22Rv1 (cell line): Measurements from ENCODE around the gene CCSER1.

Experiments
- ZFX ChIP-seq: fragments of 450-650 bp; IDR thresholded peaks from 2 replicates; pipeline ENCODE4 v1.6.1; 2017; ENCODE audit warnings: antibody characterized with exemption, borderline replicate concordance
- TF ChIP-seq, protein P1 (sequence below): fragments of 450-650 bp; IDR thresholded peaks from 2 replicates; pipeline ENCODE4 v1.5.1; 2017; ENCODE audit warnings: mild to moderate bottlenecking

DNA sequence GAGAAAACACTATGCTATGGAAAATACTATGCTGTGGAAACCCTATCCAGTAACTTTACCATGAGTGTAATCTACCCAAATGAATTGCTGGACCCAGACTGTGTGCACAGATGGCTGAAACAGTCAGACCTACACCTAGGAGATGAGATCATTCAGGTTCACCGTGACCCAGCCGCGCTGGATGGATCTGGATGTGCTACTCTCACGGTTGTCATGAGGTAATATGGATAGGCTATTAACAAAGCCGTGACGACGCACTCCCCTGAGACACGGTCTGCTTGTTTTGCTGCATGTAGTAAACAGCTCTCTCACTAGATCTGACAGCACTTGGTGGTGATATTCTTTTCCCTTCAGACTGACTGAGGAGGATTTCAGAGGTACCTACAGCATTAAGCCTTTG is 1344.1 kb downstream of the CCSER1 start:
- TF ChIP-seq, protein P1, sequence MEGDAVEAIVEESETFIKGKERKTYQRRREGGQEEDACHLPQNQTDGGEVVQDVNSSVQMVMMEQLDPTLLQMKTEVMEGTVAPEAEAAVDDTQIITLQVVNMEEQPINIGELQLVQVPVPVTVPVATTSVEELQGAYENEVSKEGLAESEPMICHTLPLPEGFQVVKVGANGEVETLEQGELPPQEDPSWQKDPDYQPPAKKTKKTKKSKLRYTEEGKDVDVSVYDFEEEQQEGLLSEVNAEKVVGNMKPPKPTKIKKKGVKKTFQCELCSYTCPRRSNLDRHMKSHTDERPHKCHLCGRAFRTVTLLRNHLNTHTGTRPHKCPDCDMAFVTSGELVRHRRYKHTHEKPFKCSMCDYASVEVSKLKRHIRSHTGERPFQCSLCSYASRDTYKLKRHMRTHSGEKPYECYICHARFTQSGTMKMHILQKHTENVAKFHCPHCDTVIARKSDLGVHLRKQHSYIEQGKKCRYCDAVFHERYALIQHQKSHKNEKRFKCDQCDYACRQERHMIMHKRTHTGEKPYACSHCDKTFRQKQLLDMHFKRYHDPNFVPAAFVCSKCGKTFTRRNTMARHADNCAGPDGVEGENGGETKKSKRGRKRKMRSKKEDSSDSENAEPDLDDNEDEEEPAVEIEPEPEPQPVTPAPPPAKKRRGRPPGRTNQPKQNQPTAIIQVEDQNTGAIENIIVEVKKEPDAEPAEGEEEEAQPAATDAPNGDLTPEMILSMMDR, result no peak
- TF ChIP-seq ZFX, result no peak
